ENCODE results near the gene AQP12B. TPM values are rescaled to one million over a fixed set of nuclear protein-coding genes. Genes with fewer than 3 reads are reported as not detected.
A peak's percentile ranks its signal among the peaks of the same experiment; 100 is the strongest.

The AQP12B gene
- total and polyA plus RNA-seq, 2 of the 8 experiments (the other 6 are each of a cell fraction or from before 2014, with no cell fraction given): not detected

DNA sequence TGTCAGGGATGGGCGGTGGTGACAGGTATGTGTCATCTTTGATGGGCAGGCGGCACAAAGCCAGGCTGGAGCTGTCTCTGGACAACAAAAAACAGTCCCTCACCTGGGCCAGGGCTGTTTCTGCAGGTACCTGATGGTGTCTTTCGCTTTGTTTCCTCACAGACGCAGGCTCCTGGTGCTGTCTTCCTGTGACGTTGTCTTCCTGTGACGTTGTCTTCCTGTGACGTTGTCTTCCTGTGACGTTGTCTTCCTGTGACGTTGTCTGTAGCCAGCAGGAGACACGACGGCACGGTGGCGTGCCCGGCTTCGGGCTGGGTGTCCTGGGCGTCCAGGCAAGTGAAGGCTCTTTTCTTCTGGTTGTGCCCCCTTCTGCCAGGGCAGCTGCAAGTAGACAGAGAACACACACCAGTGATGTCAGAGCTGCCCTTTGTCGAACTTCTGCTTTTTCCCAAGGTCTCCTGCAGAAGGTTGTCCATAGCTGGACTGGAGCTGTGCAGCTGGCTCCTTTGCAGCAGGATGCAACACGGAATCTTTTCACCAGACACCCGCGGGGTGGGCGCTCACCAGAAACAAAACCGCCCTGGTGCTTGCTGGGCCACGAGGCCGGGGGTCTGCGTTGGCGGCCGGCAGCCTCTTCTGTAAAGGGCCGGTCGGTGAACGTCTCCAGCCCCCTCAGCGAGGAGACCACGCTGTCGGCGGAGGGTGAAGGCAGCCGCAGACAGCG lies 36.3 kb downstream of the AQP12B start:
- Histone ChIP-seq H2AFZ (ENCODE audit: low read length) (no peak overlapping the region), H4K20me1 (replicated peaks in 1 of 2; ENCODE audit: control insufficient read depth in 1 of 2, insufficient read depth in 2 of 2, low read length in 2 of 2) (no peaks in the 10 kb centered on the region), H2AK5ac (ENCODE audit: low read depth, low read length) (no peak overlapping the region), H3K56ac (replicated peaks; ENCODE audit: insufficient read length, low read depth, low read length) (no peak overlapping the region), H3K79me1 (ENCODE audit: low read depth, low read length) (no peaks in the 10 kb centered on the region), H3K36me3 (ENCODE audit: control insufficient read depth in 2 of 4, insufficient read depth in 4 of 4, low read length in 3 of 4) (no peaks in the 10 kb centered on the region), H4K91ac (replicated peaks; ENCODE audit: insufficient read length, low read length) (no peak overlapping the region), H3K14ac (ENCODE audit: insufficient read length) (no peak overlapping the region), H3K23ac (ENCODE audit: insufficient read length) (no peak overlapping the region), H3K9me3 (ENCODE audit: insufficient read depth in 2 of 2, low read depth in 1 of 2, low read length in 1 of 2) (no peaks in the 10 kb centered on the region), H2BK15ac (ENCODE audit: low read length) (no peak overlapping the region), H2BK5ac (ENCODE audit: low read depth, low read length) (no peak overlapping the region), H2BK20ac (ENCODE audit: low read length) (no peak overlapping the region), H3K4me1 (replicated peaks in 1 of 4; ENCODE audit: control insufficient read depth in 3 of 4, insufficient read depth in 4 of 4, low read length in 3 of 4) (peaks cover 0 to 10% (median 6%) of the 10 kb centered on the region in 4 experiments; a peak in 5 of 7 replicates), H2BK12ac (ENCODE audit: low read depth, low read length) (no peak overlapping the region), H3K27me3 (replicated peaks in 1 of 4; ENCODE audit: control insufficient read depth in 3 of 4, extremely low read depth in 1 of 4, insufficient read depth in 3 of 4, low read length in 3 of 4) (peaks cover 0 to 4% (median 2%) of the 10 kb centered on the region in 4 experiments; a peak in 3 of 7 replicates), H3K4me3 (ENCODE audit: extremely low read depth in 1 of 4, insufficient read depth in 2 of 4, low read depth in 3 of 4, low read length in 4 of 4) (no peak overlapping the region), H3K27ac (ENCODE audit: low read depth, low read length) (no peak overlapping the region), H3K23me2 (ENCODE audit: low read depth, low read length) (no peaks in the 10 kb centered on the region), H3K79me2 (ENCODE audit: control insufficient read depth in 1 of 2, insufficient read depth in 2 of 2, low read length in 2 of 2) (no peaks in the 10 kb centered on the region), H4K8ac (ENCODE audit: extremely low read depth, insufficient read depth, low read length) (no peak overlapping the region), H3K4ac (replicated peaks; ENCODE audit: insufficient read length, low read depth, low read length) (no peak overlapping the region), H3K18ac (ENCODE audit: extremely low read depth, low read length) (no peak overlapping the region), H2BK120ac (replicated peaks; ENCODE audit: low read depth, low read length) (no peak overlapping the region), H4K5ac (ENCODE audit: insufficient read length, low read depth, low read length) (no peak overlapping the region), H3K9ac (replicated peaks in 1 of 4; ENCODE audit: extremely low read depth in 1 of 4, low read depth in 3 of 4, low read length in 3 of 4) (no peak overlapping the region), H3K4me2 (ENCODE audit: insufficient read depth in 1 of 2, low read depth in 2 of 2, low read length in 2 of 2) (no peak overlapping the region)
- POLR2A ChIA-PET (ENCODE audit: partially characterized antibody): no interaction called here
- TF ChIP-seq SP4 (IDR thresholded peaks at IDR 0.05; ENCODE audit: low read length) (no peak), SP2 (IDR thresholded peaks at IDR 0.05; ENCODE audit: low read length) (no peak), ATF3 (IDR thresholded peaks at IDR 0.05; ENCODE audit: insufficient read depth, low read depth, low read length) (no peak), SRF (IDR thresholded peaks at IDR 0.05; ENCODE audit: low read depth, low read length) (no peak), BCL11A (IDR thresholded peaks at IDR 0.05; ENCODE audit: low read depth in 2 of 2, low read length in 2 of 2) (no peak), FOSL1 (IDR thresholded peaks at IDR 0.05; ENCODE audit: insufficient read depth, low read depth, low read length) (no peak), CREB1 (IDR thresholded peaks at IDR 0.05) (no peak), KDM4A (IDR thresholded peaks at IDR 0.05; ENCODE audit: low read depth, low read length, severe bottlenecking) (no peak), SIX5 (IDR thresholded peaks at IDR 0.05; ENCODE audit: low read depth, low read length) (no peak), SIN3A (conservative IDR thresholded peaks at IDR 0.05 in 1 of 2, IDR thresholded peaks at IDR 0.05 in 1 of 2; ENCODE audit: low read depth in 1 of 2, low read length in 2 of 2) (no peak), EGR1 (IDR thresholded peaks at IDR 0.05; ENCODE audit: borderline replicate concordance, low read depth, low read length) (no peak)
- CTCF ChIA-PET (ENCODE audit: partially characterized antibody): interaction anchor here (1.5 to 2.0 kb wide), 2 partner anchors 24 to 43 kb away, joined by 3 to 6 read pairs; no protein-coding TSS in a partner anchor
- FAIRE-seq (no peak), DNase-seq (ENCODE audit: low read depth in 1 of 2, low spot score in 2 of 2) (peak in 1 of 2 experiments; percentile 33)
- 96% methylated on average over 30 of the region's 36 CpGs; no CpG with 5 or more reads in 1 of the 2 experiments for WGBS, 2 experiments (ENCODE audit: extremely low coverage in 1 of 2, insufficient coverage in 1 of 2, insufficient read length in 1 of 2, insufficient replicate concordance in 2 of 2, low coverage in 1 of 2, low lambda C conversion rate in 2 of 2, missing lambda C conversion rate in 1 of 2)
